OCI-LY7 (cell line): Measurements from ENCODE around the gene MAPK8IP2. TPM values are rescaled to one million over a fixed set of nuclear protein-coding genes. Genes with fewer than 3 reads are reported as not detected.

Source experiments
- BruUV-seq: library from RNA; stranded (reverse); fragments of 400-500 nt; replicated peaks from 2 replicates; lab custom pipeline; 2021; lab: Mats Ljungman, UMichigan
- CTCF ChIA-PET: fragments of 300-600 bp; sonication (Branson Sonifier 250); formaldehyde crosslinking; loops from one replicate; lab custom pipeline; 2022; ENCODE audit warnings: antibody characterized with exemption; ENCODE audit not compliant: unreplicated experiment; lab: Charles Lee
- POLR2A ChIA-PET: fragments of 300-600 bp; sonication (Branson Sonifier 250); formaldehyde crosslinking; loops from one replicate; lab custom pipeline; 2022; ENCODE audit warnings: antibody characterized with exemption; lab: Charles Lee
- DNase-seq: peaks from one replicate; pipeline ENCODE4 v3.0.0-alpha.2; 2015; ENCODE audit warnings: low spot score
- H2AFZ ChIP-seq: fragments of 200-600 bp; sonication (generic), shearing (Covaris generic); 2 replicates; pipeline ENCODE4 v1.6.1; 2014; ENCODE audit warnings: mild to moderate bottlenecking, antibody characterized with exemption, low read length, moderate library complexity
- H3K27ac ChIP-seq: fragments of 200-600 bp; sonication (generic); 2 replicates; pipeline ENCODE4 v1.5.1; 2014; ENCODE audit warnings: mixed run types, low read depth, mild to moderate bottlenecking, moderate library complexity, low read length, inconsistent platforms; ENCODE audit not compliant: poor library complexity, severe bottlenecking
- H3K36me3 ChIP-seq: fragments of 200-600 bp; sonication (generic); 2 replicates; pipeline ENCODE4 v1.6.1; 2014; ENCODE audit warnings: mild to moderate bottlenecking, antibody characterized with exemption, low read length, moderate library complexity, mixed read lengths; ENCODE audit not compliant: insufficient read depth
- H3K4me1 ChIP-seq: fragments of 200-600 bp; sonication (generic); 2 replicates; pipeline ENCODE4 v1.5.1; 2014; ENCODE audit warnings: mild to moderate bottlenecking, low read length; ENCODE audit not compliant: insufficient read depth, poor library complexity, severe bottlenecking
- H3K4me2 ChIP-seq: fragments of 200-600 bp; sonication (generic); 2 replicates; pipeline ENCODE4 v1.6.1; 2014; ENCODE audit warnings: mild to moderate bottlenecking, low read length
- H3K4me3 ChIP-seq: fragments of 200-600 bp; sonication (generic); 2 replicates; pipeline ENCODE4 v1.5.1; 2014; ENCODE audit warnings: mild to moderate bottlenecking, low read depth, low read length; ENCODE audit not compliant: poor library complexity, severe bottlenecking
- H3K79me2 ChIP-seq: fragments of 200-600 bp; sonication (generic); 2 replicates; pipeline ENCODE4 v1.6.1; 2016; ENCODE audit warnings: low read depth, mild to moderate bottlenecking, low read length, moderate library complexity, mixed read lengths; ENCODE audit not compliant: insufficient read depth
- H3K9me2 ChIP-seq: fragments of 200-600 bp; sonication (generic); 2 replicates; pipeline ENCODE4 v1.6.1; 2016; ENCODE audit warnings: mild to moderate bottlenecking, low read length, mixed read lengths; ENCODE audit not compliant: insufficient read depth
- H3K9me3 ChIP-seq: fragments of 200-600 bp; sonication (generic); 2 replicates; pipeline ENCODE4 v1.6.1; 2014; ENCODE audit warnings: mild to moderate bottlenecking, mixed run types, low read length, mixed read lengths
- H4K20me1 ChIP-seq: fragments of 200-600 bp; sonication (generic); 2 replicates; pipeline ENCODE4 v1.6.1; 2014; ENCODE audit warnings: mild to moderate bottlenecking, antibody characterized with exemption, low read length, moderate library complexity, mixed read lengths; ENCODE audit not compliant: insufficient read depth
- CTCF ChIP-seq: fragments of 200-600 bp; sonication (generic); conservative IDR thresholded peaks from 2 replicates; pipeline ENCODE4 v1.5.1; 2014; ENCODE audit warnings: mild to moderate bottlenecking, antibody characterized with exemption, low read length, moderate library complexity, mixed read lengths
- EZH2phosphoT487 ChIP-seq: fragments of 200-600 bp; sonication (generic); IDR thresholded peaks from 2 replicates; pipeline ENCODE4 v1.6.1; 2018; ENCODE audit warnings: low read depth, borderline replicate concordance, mild to moderate bottlenecking, mixed run types, antibody characterized with exemption, low read length, moderate library complexity, mixed read lengths
- intact Hi-C: fragments of 100-400 bp; cut with micrococcal nuclease; formaldehyde crosslinking; loops from one replicate; pipeline ENCODE4 v1.10.0; 2022; ENCODE audit not compliant: unreplicated experiment
- total RNA-seq, 2 experiments: library from RNA; depleted of rRNA in 1 of 2; stranded (reverse); fragments of >200 nt in 1 of 2; shearing (Covaris generic) in 1 of 2; gene quantifications; 2 replicates each; pipeline ENCODE4 v1.2.3, GENCODE V29; 2014 to 2022

Gene MAPK8IP2
- total RNA-seq, 2 experiments from 2014 or later: 0.54 to 2.2 TPM

GRCh38 chr22:50581950-50582492 is 18.6 kb upstream of the MAPK8IP2 start:
- TF ChIP-seq EZH2phosphoT487 (no peak), CTCF (no peak)
- Histone ChIP-seq H3K9me3 (no peaks in the 10 kb centered on the region), H3K79me2 (peaks cover 20% of the 10 kb centered on the region), H3K36me3 (peaks cover 45% of the 10 kb centered on the region), H3K27ac (peak overlapping the region; percentile 80), H3K9me2 (no peaks in the 10 kb centered on the region), H3K4me3 (peak overlapping the region; percentile 95), H3K4me1 (peaks cover 15% of the 10 kb centered on the region), H4K20me1 (0 out of 2 replicates have a peak, but pooled peaks cover 7% of the 10 kb centered on the region), H2AFZ (peak overlapping the region; percentile 56; the same call in 1 of the 2 replicates), H3K4me2 (peak overlapping the region; percentile 94)
- BruUV-seq: no TSS peak
- ChIA-PET POLR2A (interaction anchor here (1.2 kb wide), 1 partner anchor 264 kb away, joined by 3 read pairs; no protein-coding TSS in a partner anchor), CTCF (no interaction called here)
- DNase-seq: peak; percentile 55
- intact Hi-C loops: loop anchor here (2.0 to 5.0 kb wide), 5 partner anchors 37 to 330 kb away; partner anchors contain the start of genes HDAC10, KLHDC7B, NCAPH2 and TYMP

GRCh38 chr22:50582493-50583293 is 17.9 kb upstream of the MAPK8IP2 start, which contains the start of gene CHKB:
Gene CHKB (minus strand): TSS chr22:50582849. CDS start chr22:50582781, 68 bp downstream.
- Histone ChIP-seq H2AFZ (peak within 1 kb of the TSS; percentile 56), H3K27ac (peak within 1 kb of the TSS; percentile 80), H3K9me3 (no peaks in the 10 kb centered on the region), H3K4me1 (peaks cover 15% of the 10 kb centered on the region), H3K9me2 (no peaks in the 10 kb centered on the region), H3K79me2 (peaks cover 20% of the 10 kb centered on the region), H4K20me1 (0 out of 2 replicates have a peak, but pooled peaks cover 7% of the 10 kb centered on the region), H3K4me2 (peak within 1 kb of the TSS; percentile 96), H3K36me3 (peaks cover 39% of the 10 kb centered on the region), H3K4me3 (peak within 1 kb of the TSS; percentile 95)
- peak; percentile 99 for DNase-seq
- CTCF ChIA-PET: no interaction called here
- no peak; the same call in 1 of the 2 replicates for TF ChIP-seq CTCF
- TF ChIP-seq EZH2phosphoT487: no peak
- intact Hi-C loops: loop anchor here (2.0 to 5.0 kb wide), 5 partner anchors 38 to 330 kb away; partner anchors contain the start of genes HDAC10, KLHDC7B, NCAPH2 and TYMP
- no TSS peak for BruUV-seq
- POLR2A ChIA-PET: interaction anchor here (1.2 kb wide), 1 partner anchor 265 kb away, joined by 3 read pairs; no protein-coding TSS in a partner anchor
